H9 (cell line): Measurements from ENCODE around the gene CCNT2. TPM values are rescaled to one million over a fixed set of nuclear protein-coding genes. Genes with fewer than 3 reads are reported as not detected.

Experiments used
- DNase-seq: peaks from one replicate; pipeline ENCODE4 v3.0.0-alpha.2; 2017
- H2AFZ ChIP-seq: one replicate; pipeline ENCODE4 v1.6.1; 2013; ENCODE audit warnings: mild to moderate bottlenecking, low read length, control low read depth, moderate library complexity
- H2AK5ac ChIP-seq: 2 replicates; pipeline ENCODE4 v1.6.1; 2013; ENCODE audit warnings: low read length, control low read depth, mixed read lengths; ENCODE audit not compliant: insufficient read length
- H2BK120ac ChIP-seq: one replicate; pipeline ENCODE4 v1.6.1; 2013; ENCODE audit warnings: low read depth, mild to moderate bottlenecking, low read length, control low read depth, inconsistent platforms; ENCODE audit not compliant: poor library complexity, severe bottlenecking
- H2BK12ac ChIP-seq: 2 replicates; pipeline ENCODE4 v1.6.1; 2013; ENCODE audit warnings: low read length, control low read depth, mixed read lengths, low read depth; ENCODE audit not compliant: insufficient read length
- H2BK15ac ChIP-seq: 2 replicates; pipeline ENCODE4 v1.6.1; 2013; ENCODE audit warnings: low read depth, low read length, control low read depth
- H2BK20ac ChIP-seq: one replicate; pipeline ENCODE4 v1.6.1; 2013; ENCODE audit warnings: low read depth, mild to moderate bottlenecking, low read length, control low read depth, inconsistent platforms; ENCODE audit not compliant: poor library complexity, severe bottlenecking
- H2BK5ac ChIP-seq: 2 replicates; pipeline ENCODE4 v1.6.1; 2013; ENCODE audit warnings: low read length, control low read depth, mixed read lengths; ENCODE audit not compliant: insufficient read length
- H3K14ac ChIP-seq: 2 replicates; pipeline ENCODE4 v1.6.1; 2013; ENCODE audit warnings: low read length, control low read depth; ENCODE audit not compliant: insufficient read depth
- H3K18ac ChIP-seq: 2 replicates; pipeline ENCODE4 v1.6.1; 2013; ENCODE audit warnings: low read depth, mild to moderate bottlenecking, mixed read lengths, low read length, control low read depth; ENCODE audit not compliant: insufficient read length
- H3K23ac ChIP-seq: 2 replicates; pipeline ENCODE4 v1.6.1; 2013; ENCODE audit warnings: low read length, control low read depth, mixed read lengths, low read depth; ENCODE audit not compliant: insufficient read length
- H3K23me2 ChIP-seq: 2 replicates; pipeline ENCODE4 v1.6.1; 2013; ENCODE audit warnings: low read depth, mild to moderate bottlenecking, mixed read lengths, low read length, control low read depth; ENCODE audit not compliant: insufficient read length, poor library complexity, severe bottlenecking
- H3K27ac ChIP-seq: 2 replicates; pipeline ENCODE4 v1.5.1; 2013; ENCODE audit warnings: low read length, control low read depth, mixed read lengths, low read depth; ENCODE audit not compliant: insufficient read length
- H3K27me3 ChIP-seq: 2 replicates; pipeline ENCODE4 v1.6.1; 2013; ENCODE audit warnings: low read length, control low read depth, inconsistent platforms; ENCODE audit not compliant: insufficient read depth
- H3K4ac ChIP-seq: 2 replicates; pipeline ENCODE4 v1.6.1; 2013; ENCODE audit warnings: low read depth, mild to moderate bottlenecking, control low read depth, inconsistent platforms, low read length, moderate library complexity
- H3K4me1 ChIP-seq: 2 replicates; pipeline ENCODE4 v1.6.1; 2013; ENCODE audit warnings: low read length, control low read depth, inconsistent platforms; ENCODE audit not compliant: insufficient read depth
- H3K4me2 ChIP-seq: 2 replicates; pipeline ENCODE4 v1.6.1; 2013; ENCODE audit warnings: low read length, control low read depth, mixed read lengths; ENCODE audit not compliant: insufficient read length, insufficient read depth
- H3K56ac ChIP-seq: 2 replicates; pipeline ENCODE4 v1.6.1; 2013; ENCODE audit warnings: low read depth, mild to moderate bottlenecking, mixed read lengths, low read length, control low read depth; ENCODE audit not compliant: insufficient read length
- H3K79me1 ChIP-seq: 2 replicates; pipeline ENCODE4 v1.6.1; 2013; ENCODE audit warnings: low read depth, mild to moderate bottlenecking, moderate library complexity, low read length, control low read depth, inconsistent platforms; ENCODE audit not compliant: insufficient read depth, poor library complexity, severe bottlenecking
- H3K79me2 ChIP-seq: 2 replicates; pipeline ENCODE4 v1.6.1; 2013; ENCODE audit warnings: low read length, control low read depth, inconsistent platforms; ENCODE audit not compliant: insufficient read depth
- H3K9ac ChIP-seq: 2 replicates; pipeline ENCODE4 v1.6.1; 2013; ENCODE audit warnings: low read length, control low read depth, mixed read lengths; ENCODE audit not compliant: insufficient read length; ENCODE audit errors: extremely low read depth
- H3K9me3 ChIP-seq: one replicate; pipeline ENCODE4 v1.6.1; 2013; ENCODE audit warnings: low read depth, low read length, inconsistent platforms; ENCODE audit not compliant: control insufficient read depth
- H3T11ph ChIP-seq: one replicate; pipeline ENCODE4 v1.6.1; 2013; ENCODE audit warnings: mild to moderate bottlenecking, low read length, control low read depth, inconsistent platforms
- H4K20me1 ChIP-seq: one replicate; pipeline ENCODE4 v1.6.1; 2013; ENCODE audit not compliant: control insufficient read depth, insufficient read length, insufficient read depth
- H4K5ac ChIP-seq: 2 replicates; pipeline ENCODE4 v1.6.1; 2013; ENCODE audit warnings: low read depth, mild to moderate bottlenecking, mixed read lengths, low read length, control low read depth; ENCODE audit not compliant: insufficient read length
- H4K8ac ChIP-seq: replicated peaks from 2 replicates; pipeline ENCODE4 v1.6.1; 2013; ENCODE audit warnings: low read length, control low read depth, mixed read lengths, low read depth; ENCODE audit not compliant: insufficient read length
- H4K91ac ChIP-seq: 2 replicates; pipeline ENCODE4 v1.6.1; 2013; ENCODE audit warnings: low read depth, mild to moderate bottlenecking, moderate library complexity, mixed read lengths, low read length, control low read depth; ENCODE audit not compliant: insufficient read length
- H3K27ac Mint-ChIP-seq, 3 experiments: 2 replicates in 2 of 3; 3 replicates in 1 of 3; pipeline ENCODE4 v1.8.0; 2020 to 2021; ENCODE audit warnings: mixed read lengths in 3 of 3, mild to moderate bottlenecking in 1 of 3, moderate library complexity in 1 of 3
- H3K27me3 Mint-ChIP-seq: 2 replicates; pipeline ENCODE4 v1.8.0; 2021; ENCODE audit warnings: low read depth, mild to moderate bottlenecking, moderate library complexity, mixed read lengths
- H3K36me3 Mint-ChIP-seq, 3 experiments: 2 replicates in 2 of 3; 3 replicates in 1 of 3; pipeline ENCODE4 v1.8.0; 2020 to 2021; ENCODE audit warnings: low read depth in 3 of 3, mixed read lengths in 3 of 3; ENCODE audit not compliant: insufficient read depth in 1 of 3
- H3K4me1 Mint-ChIP-seq, 2 experiments: 2 replicates each; pipeline ENCODE4 v1.8.0; 2020; ENCODE audit warnings: mixed read lengths in 2 of 2
- H3K4me3 Mint-ChIP-seq, 2 experiments: 2 replicates in 1 of 2; 3 replicates in 1 of 2; pipeline ENCODE4 v1.8.0; 2020 to 2021; ENCODE audit warnings: mild to moderate bottlenecking in 2 of 2, mixed read lengths in 2 of 2, moderate library complexity in 1 of 2
- H3K9me3 Mint-ChIP-seq, 2 experiments: 2 replicates in 1 of 2; 3 replicates in 1 of 2; pipeline ENCODE4 v1.8.0; 2020; ENCODE audit warnings: mild to moderate bottlenecking in 2 of 2, mixed read lengths in 2 of 2, moderate library complexity in 1 of 2
- WGBS: extraction: QIAGEN DNeasy Blood & Tissue Kit; methylation state at CpG from one replicate; pipeline ENCODE4 v1.1.7; 2013; ENCODE audit warnings: missing lambda C conversion rate, low lambda C conversion rate, mixed read lengths; ENCODE audit not compliant: insufficient read length; ENCODE audit errors: extremely low coverage; 5-methylcytosine and 5-hydroxymethylcytosine counted together
- total RNA-seq: library from RNA; stranded (reverse); gene quantifications from 2 replicates; pipeline ENCODE4 v1.2.1, GENCODE V29; 2021
- TF ChIP-seq, protein P1 (sequence below): fragments of 200-600 bp; sonication (generic); conservative IDR thresholded peaks from 3 replicates; pipeline ENCODE4 v1.8.0; 2021; ENCODE audit warnings: antibody characterized with exemption, mild to moderate bottlenecking

CCNT2 gene
- total RNA-seq, 1 experiment from 2014 or later, result 42.0 TPM

DNA sequence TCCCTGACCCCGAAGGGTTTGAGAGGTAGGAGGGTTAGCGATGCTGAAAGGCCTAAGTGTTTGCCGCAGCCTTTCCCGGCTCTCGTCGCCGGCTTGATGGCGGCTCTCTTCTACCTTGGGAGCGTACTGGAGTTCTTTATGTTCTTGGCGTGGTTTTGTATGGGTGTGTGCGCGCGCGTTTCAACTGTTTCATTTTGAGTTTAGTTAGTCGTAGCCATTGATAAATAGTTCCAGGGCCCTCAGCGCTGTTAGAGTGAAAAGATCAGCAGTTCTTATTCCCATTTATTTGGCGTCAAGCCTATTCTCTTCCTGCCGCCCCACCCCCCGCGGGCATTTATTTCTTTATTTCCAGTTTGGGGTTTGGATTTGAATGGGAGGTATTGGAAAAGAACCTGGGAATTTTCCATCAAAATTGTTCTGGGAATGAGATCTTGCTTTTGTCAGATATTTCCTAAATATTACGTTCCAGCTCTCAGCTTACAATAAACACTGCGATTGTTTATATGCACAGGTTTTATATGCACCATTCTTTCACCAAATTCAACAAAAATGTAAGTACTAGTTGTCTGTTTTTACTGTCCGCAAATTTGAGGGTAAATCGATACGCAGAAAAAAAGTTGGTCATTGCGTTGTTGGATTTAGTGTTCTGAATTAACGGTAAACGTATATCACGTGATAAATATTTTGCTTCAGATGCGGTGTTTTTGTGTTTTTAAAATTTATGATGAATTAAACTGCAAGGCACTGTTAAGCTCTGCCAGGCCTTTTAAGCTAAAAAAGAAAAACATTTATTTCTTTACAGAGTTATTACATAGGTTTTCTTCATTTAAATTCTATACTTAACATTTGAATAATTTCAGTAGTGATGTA, 954 bp downstream of the CCNT2 start:
- no peak overlapping the region for H2BK20ac ChIP-seq
- peak overlapping the region; percentile 65 for H4K91ac ChIP-seq
- no peaks in the 10 kb centered on the region for H3K4me1 ChIP-seq
- H3K79me1 ChIP-seq, result no peaks in the 10 kb centered on the region
- H4K5ac ChIP-seq, result no peak overlapping the region
- WGBS, result no CpG with 5 or more reads among the region's 30 CpGs
- H3K9ac ChIP-seq, result peak overlapping the region; percentile 99
- H3T11ph ChIP-seq, result peak overlapping the region; percentile 48
- no peak overlapping the region for H2AK5ac ChIP-seq
- peak overlapping the region; percentile 100 for H3K14ac ChIP-seq
- H2BK12ac ChIP-seq, result no peak overlapping the region
- Mint-ChIP-seq H3K36me3 (peaks cover 0 to 22% (median 20%) of the 10 kb centered on the region in 3 experiments), H3K9me3 (peaks cover 7 to 8% of the 10 kb centered on the region in 2 experiments; a peak in 4 of 5 replicates), H3K27ac (peak overlapping the region; percentile 100), H3K27me3 (no peaks in the 10 kb centered on the region; the same call in 1 of the 2 replicates), H3K4me1 (peaks cover 13 to 28% of the 10 kb centered on the region in 2 experiments), H3K4me3 (peak overlapping the region; percentile 96 to 99)
- H3K4ac ChIP-seq, result peak overlapping the region; percentile 52; the same call in 1 of the 2 replicates
- H2AFZ ChIP-seq, result no peak overlapping the region
- H3K23ac ChIP-seq, result no peak overlapping the region
- H4K20me1 ChIP-seq, result no peaks in the 10 kb centered on the region
- H3K27me3 ChIP-seq, result no peaks in the 10 kb centered on the region
- peak overlapping the region; percentile 82 for H2BK120ac ChIP-seq
- peak overlapping the region; percentile 93 for H3K56ac ChIP-seq
- peak overlapping the region; percentile 90 for H2BK5ac ChIP-seq
- no peak overlapping the region for H2BK15ac ChIP-seq
- no peak overlapping the region for H4K8ac ChIP-seq
- peak overlapping the region; percentile 98 for H3K18ac ChIP-seq
- peaks cover 9% of the 10 kb centered on the region for H3K23me2 ChIP-seq
- H3K4me2 ChIP-seq, result peak overlapping the region; percentile 64
- TF ChIP-seq, protein P1, sequence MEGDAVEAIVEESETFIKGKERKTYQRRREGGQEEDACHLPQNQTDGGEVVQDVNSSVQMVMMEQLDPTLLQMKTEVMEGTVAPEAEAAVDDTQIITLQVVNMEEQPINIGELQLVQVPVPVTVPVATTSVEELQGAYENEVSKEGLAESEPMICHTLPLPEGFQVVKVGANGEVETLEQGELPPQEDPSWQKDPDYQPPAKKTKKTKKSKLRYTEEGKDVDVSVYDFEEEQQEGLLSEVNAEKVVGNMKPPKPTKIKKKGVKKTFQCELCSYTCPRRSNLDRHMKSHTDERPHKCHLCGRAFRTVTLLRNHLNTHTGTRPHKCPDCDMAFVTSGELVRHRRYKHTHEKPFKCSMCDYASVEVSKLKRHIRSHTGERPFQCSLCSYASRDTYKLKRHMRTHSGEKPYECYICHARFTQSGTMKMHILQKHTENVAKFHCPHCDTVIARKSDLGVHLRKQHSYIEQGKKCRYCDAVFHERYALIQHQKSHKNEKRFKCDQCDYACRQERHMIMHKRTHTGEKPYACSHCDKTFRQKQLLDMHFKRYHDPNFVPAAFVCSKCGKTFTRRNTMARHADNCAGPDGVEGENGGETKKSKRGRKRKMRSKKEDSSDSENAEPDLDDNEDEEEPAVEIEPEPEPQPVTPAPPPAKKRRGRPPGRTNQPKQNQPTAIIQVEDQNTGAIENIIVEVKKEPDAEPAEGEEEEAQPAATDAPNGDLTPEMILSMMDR, result no peak
- no peaks in the 10 kb centered on the region for H3K9me3 ChIP-seq
- H3K79me2 ChIP-seq, result peaks cover 37% of the 10 kb centered on the region; the same call in 1 of the 2 replicates
- peak overlapping the region; percentile 73 for H3K27ac ChIP-seq
- DNase-seq, result no peak
